Fibroblast of skin of right biceps (primary cell): ENCODE results near the gene WWOX.
A peak's percentile ranks its signal among the peaks of the same experiment; 100 is the strongest.

Experiments used
- DNase-seq: peaks from one replicate; pipeline ENCODE4 v3.0.0-alpha.2; 2013

Gene WWOX

GRCh38 chr16:78198288-78198687, 98.8 kb downstream of the WWOX start:
- no peak for DNase-seq

DNA sequence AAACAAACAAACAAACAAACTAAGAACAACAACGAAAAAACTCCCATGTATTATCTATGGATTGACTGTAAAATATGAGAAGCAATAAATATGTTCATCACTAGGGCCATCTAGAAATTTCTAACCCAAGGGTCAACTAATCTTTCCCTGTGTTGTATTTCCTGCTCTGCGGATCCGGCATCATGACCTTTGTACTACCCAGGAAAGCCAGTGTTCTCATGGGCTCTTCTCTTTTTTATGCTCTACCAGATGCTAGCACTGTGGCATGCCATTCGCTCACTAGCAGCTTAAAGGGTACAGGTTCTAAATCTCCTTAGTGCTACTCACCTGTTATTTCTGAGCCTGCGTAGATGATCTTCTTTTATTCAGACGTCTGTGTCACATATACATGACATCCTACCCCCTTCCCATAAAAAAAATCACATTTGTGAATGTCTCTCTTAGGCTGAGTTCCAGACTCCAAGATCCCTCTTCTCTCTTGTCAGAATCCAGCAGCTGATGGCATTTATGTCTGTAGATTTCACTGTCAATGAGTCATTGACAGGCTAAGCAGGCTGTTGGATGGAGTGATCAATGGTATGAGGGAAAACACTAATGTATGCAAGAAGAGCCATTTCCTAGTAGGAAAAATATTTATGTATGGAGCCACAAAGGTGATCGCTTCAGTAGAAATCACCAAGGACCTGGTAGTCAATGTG, 100.0 kb downstream of the WWOX start:
- DNase-seq, result no peak

DNA sequence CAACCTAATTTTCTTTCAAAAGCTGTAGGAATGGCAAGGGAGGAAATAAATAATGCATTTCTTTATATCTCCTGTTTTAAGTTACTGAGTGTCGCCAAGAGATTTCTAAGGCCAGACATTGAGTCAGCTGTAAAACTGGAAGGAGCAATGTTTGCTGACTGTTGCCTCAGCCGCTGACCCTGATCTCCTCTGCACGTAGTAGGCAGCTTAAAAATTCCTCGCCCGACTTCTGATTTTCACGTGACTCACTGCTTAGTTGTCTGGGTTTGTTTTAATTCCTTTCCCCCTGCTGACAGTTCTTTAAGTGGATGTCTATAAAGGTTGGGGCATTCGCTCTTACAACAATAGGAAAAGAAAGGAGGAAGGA, 100.6 kb downstream of the WWOX start:
- DNase-seq, result no peak

DNA sequence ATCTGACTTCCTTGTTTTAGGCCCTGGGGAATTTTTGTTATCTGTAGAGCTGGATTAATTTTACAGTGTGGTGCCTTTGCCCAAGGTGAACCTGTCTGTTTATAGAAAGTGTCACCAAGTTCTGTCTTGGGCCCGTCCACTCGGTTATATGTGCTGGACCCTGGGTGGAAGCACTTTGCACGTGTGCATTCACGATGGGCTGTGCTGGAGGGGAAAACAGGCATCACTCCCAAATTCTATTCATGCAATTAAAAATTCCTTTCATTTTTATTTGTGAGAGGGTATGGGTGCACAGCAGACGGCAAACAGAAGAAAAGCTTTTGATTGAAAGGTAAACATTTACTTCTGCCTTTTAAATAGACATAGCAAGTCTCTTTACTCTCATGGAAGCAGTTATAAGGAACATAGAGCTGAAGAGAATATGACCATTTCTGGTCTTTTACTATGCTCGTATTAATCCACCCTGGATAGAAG, 101.2 kb downstream of the WWOX start:
- DNase-seq, result no peak

GRCh38 chr16:78205506-78205905, 106.1 kb downstream of the WWOX start:
- DNase-seq, result no peak

DNA sequence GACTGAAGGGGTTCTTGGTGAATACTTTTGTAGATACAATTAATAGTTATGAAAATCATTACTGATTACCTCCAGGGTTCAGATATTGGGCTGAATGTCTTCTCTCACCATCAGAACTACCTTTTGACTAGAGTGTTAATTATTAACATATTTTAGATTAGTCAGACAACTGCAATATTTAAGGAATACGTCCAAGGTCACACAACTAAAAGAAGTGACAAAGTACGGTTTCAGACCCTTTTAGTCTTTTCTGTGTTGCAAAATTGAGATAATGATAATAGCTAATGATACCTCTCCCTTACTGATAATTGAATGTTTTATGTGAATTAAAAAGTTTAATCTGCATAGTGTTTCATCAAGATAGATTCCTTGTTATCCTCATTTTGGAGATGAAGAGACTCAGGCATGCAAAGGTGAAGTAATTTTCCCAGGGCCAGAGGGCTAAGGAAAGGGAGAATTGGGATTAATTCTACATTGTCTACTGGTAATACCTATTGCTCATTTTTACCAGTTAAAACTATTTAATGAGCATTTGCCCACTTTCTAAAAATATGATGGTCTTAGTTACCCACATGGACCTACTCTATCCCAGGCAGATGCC, 107.3 kb downstream of the WWOX start:
- DNase-seq, result no peak

- peak; percentile 23 for DNase-seq
Measured at GRCh38 chr16:78209951-78210661, 110.7 kb downstream of the WWOX start.

DNA sequence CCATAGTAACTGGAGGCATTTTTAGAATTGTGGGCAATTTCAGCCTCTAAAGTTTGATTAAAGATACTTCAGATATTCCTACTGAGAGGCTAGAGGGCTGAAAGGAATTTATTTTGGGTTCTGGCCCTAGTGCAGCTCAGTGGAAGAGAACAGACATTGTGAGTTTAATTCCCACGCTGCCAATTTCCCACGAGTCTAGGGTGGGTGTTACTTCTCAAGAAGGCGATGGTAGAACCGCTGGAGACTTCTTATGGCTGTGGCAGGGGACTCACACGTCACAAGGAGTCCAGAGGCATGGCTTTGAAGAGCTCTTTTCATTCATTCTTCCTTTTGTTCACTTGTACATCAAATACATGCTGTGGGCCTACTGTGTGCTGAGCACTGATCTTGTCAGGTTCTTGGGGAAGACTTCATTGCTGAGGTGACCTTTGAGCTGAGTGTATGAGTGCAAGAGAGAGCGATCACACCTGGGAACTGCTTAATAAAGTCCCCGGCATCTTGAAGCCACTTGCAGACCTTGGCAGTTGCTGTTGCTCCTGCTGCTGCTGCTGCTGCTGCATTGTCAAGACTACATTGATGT, 111.7 kb downstream of the WWOX start:
- no peak for DNase-seq

GRCh38 chr16:78211946-78212345, 112.5 kb downstream of the WWOX start:
- DNase-seq, result no peak

GRCh38 chr16:78212674-78213073, 113.2 kb downstream of the WWOX start:
- no peak for DNase-seq

- DNase-seq, result no peak
Measured at GRCh38 chr16:78213751-78214150, 114.3 kb downstream of the WWOX start.

GRCh38 chr16:78215222-78215621, 115.8 kb downstream of the WWOX start:
- DNase-seq, result no peak

- no peak for DNase-seq
Measured at GRCh38 chr16:78216166-78216745, 116.8 kb downstream of the WWOX start.

- no peak for DNase-seq
Measured at GRCh38 chr16:78217276-78217675, 117.8 kb downstream of the WWOX start.

DNA sequence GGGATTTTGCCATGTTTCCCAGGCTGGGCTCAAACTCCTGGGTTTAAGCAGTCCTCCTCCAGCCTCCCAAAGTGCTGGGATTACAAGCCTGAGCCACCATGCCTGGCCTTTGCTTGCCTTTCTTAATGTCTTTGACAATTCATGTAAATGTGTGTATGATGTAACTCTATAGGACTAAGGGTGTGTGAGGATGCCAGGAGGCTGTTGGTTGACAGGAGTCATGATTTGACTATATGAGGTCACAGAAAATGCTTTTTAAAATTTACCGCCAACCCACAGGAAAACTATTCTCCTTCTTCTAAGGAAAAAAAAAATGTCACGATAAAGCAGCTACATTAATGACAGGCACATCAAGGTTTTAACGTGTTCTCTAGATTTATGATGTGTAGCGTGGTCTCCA, 118.8 kb downstream of the WWOX start:
- DNase-seq, result no peak

DNA sequence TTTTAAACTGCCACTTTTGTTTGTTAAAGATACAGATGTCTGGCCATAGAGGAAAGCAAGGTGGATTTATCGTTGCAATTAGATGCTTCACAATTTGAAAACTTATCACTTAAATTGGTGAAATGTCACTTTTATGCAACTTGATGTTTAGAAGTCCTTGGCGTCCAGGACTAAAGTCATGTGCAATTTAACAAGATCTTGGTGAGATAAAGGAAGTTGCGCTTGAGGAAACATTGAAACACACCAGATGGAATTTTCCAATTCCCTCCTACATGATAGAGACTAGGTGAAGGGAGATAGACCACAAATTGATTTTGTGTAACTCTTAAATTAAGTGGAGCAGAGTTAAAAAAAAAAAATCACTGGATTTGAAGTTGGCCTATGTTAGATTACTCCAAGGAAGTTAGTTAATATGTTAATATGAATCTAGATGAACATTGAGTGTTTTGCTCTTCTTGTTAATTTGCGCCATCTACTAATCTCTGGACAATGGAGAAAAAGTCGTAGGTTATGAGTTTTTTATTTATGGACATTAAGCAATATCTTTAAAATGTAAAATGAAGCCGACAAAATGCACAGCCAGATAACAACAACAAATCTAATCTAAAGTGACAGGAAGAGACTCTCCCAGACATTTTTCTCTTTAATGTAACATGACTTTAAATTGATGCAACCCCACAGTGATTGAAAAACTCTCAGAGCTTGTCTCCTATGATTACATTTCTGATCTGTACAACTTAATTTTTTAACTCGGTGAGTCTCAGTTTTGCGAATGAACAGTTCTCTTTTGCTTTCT, 119.6 kb downstream of the WWOX start:
- no peak for DNase-seq

- no peak for DNase-seq
Measured at GRCh38 chr16:78220571-78220970, 121.1 kb downstream of the WWOX start.

DNA sequence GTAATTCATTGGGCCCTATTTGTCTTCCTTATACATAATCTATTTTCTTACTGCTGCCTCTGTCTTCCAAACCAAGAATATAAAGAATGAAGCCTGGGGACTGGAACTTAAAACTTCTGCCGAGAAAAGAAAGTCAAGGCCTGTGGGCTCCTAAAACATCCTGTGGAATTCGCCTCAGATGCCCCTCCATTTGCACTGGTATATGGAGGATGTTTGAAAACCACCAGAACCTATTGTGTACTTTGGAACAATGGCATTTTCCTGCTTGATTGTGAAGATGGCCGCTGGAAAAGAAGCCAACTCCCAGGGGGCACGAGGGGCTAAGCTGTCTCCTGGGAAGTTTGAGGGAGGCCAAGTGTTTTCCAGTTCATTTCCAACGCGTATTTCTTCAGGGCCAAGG, 122.4 kb downstream of the WWOX start:
- no peak for DNase-seq

- no peak for DNase-seq
Measured at GRCh38 chr16:78224342-78224741, 124.9 kb downstream of the WWOX start.

GRCh38 chr16:78225919-78226318, 126.5 kb downstream of the WWOX start:
- DNase-seq, result no peak

DNA sequence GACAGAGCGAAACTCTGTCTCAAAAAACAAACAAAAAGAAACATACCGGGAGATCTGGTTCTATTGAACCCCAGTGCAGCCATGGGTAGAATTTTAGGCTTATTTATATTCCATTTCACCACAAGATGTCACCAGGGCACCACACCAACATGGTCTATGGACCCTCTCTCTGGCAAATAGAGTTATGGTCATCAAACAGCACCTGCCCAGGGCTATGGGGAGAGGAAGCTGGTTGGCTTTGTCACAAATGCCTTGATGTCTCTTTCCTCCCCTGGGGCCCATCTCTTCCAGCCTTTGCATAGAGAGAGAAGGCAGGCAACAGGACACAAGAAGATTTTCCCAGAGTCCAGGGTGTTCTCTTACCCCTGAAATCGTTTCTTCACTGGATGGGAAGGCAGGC, 128.4 kb downstream of the WWOX start:
- no peak for DNase-seq

DNA sequence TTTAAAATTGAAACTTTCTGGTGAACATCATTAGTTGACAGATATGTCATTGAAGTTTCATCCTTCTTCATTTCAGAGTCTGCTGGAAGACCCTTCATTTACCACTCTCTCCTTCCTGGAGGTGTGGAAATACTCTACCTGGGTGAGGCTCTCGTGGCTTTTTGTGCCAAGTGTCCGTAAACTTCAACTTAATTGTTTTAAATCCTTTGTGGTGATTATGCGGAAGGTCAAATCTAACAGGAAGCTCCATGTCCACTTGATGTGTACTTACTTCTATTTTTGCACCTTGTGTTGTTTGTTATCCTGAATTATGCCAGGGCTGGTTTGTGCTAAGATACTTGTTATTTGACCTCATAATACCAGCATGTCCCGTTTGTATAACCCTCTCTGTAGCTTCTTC, 129.2 kb downstream of the WWOX start:
- DNase-seq, result no peak

- no peak for DNase-seq
Measured at GRCh38 chr16:78230832-78231231, 131.4 kb downstream of the WWOX start.
